B cell (primary cell): Measurements from ENCODE around the gene LCN12. TPM values are rescaled to one million over a fixed set of nuclear protein-coding genes. Genes with fewer than 3 reads are reported as not detected.

Experiments used
- ATAC-seq: fragments of 200-7000 bp; cut with Tn5 transposase; one replicate; pipeline ENCODE4 v1.10.0; 2021; ENCODE audit warnings: low read depth, mild to moderate bottlenecking, moderate number of reproducible peaks, moderate library complexity
- CTCF ChIA-PET: fragments of 350-600 bp; sonication (Branson Sonifier 250); formaldehyde crosslinking; loops from one replicate; lab custom pipeline; 2021; ENCODE audit warnings: antibody characterized with exemption, inconsistent platforms; lab: Charles Lee
- POLR2A ChIA-PET: fragments of 350-600 bp; sonication (Branson Sonifier 250); formaldehyde crosslinking; loops from one replicate; lab custom pipeline; 2021; ENCODE audit warnings: antibody characterized with exemption; lab: Charles Lee
- DNase-seq: peaks from one replicate; pipeline ENCODE4 v3.0.0; 2013
- H2AFZ ChIP-seq: 2 replicates; pipeline ENCODE4 v1.6.1; 2012; ENCODE audit warnings: mild to moderate bottlenecking, low read depth, low read length; ENCODE audit not compliant: insufficient read depth, poor library complexity, severe bottlenecking
- H3K27ac ChIP-seq, 2 donors: 1 replicate in 1 of 2; 2 replicates in 1 of 2; pipeline ENCODE4 v1.5.1; 2012 to 2013; ENCODE audit warnings: low read length in 2 of 2, mild to moderate bottlenecking in 2 of 2, moderate library complexity in 1 of 2
- H3K27me3 ChIP-seq, 4 experiments: fragments of 200-600 bp in 1 of 4; sonication (generic) in 1 of 4; replicated peaks in 1 of 4; 1 replicate in 2 of 4; 2 replicates in 2 of 4; pipeline versions ENCODE4 v1.6.1 to v1.7.0; 2013 to 2016; ENCODE audit warnings: low read length in 3 of 4, mild to moderate bottlenecking in 2 of 4, mixed read lengths in 1 of 4, moderate library complexity in 1 of 4; ENCODE audit not compliant: insufficient read depth in 4 of 4, control insufficient read depth in 3 of 4; ENCODE audit errors: control extremely low read depth in 1 of 4
- H3K36me3 ChIP-seq, 2 experiments: replicated peaks in 1 of 2; 1 replicate in 1 of 2; 2 replicates in 1 of 2; pipeline versions ENCODE4 v1.6.1 to v1.7.1; 2013; ENCODE audit warnings: low read length in 1 of 2; ENCODE audit not compliant: insufficient read depth in 2 of 2, control insufficient read depth in 1 of 2; ENCODE audit errors: control extremely low read depth in 1 of 2, extremely low read depth in 1 of 2
- H3K4me1 ChIP-seq, 2 donors: fragments of 200-600 bp in 1 of 2; sonication (generic) in 1 of 2; 1 replicate in 1 of 2; 2 replicates in 1 of 2; pipeline versions ENCODE4 v1.5.1 to v1.6.1; 2013 to 2017; ENCODE audit warnings: low read length in 2 of 2; ENCODE audit not compliant: control insufficient read depth in 2 of 2, insufficient read depth in 2 of 2
- H3K4me2 ChIP-seq: replicated peaks from 2 replicates; pipeline ENCODE3; 2012; ENCODE audit warnings: mild to moderate bottlenecking, low read depth, low read length; ENCODE audit not compliant: poor library complexity, severe bottlenecking
- H3K4me3 ChIP-seq, 5 experiments: fragments of 200-600 bp in 1 of 5; sonication (generic) in 1 of 5; 1 replicate in 3 of 5; 2 replicates in 2 of 5; pipeline versions ENCODE4 v1.5.1 to v1.7.0; 2011 to 2016; ENCODE audit warnings: low read length in 4 of 5, mild to moderate bottlenecking in 4 of 5, low read depth in 2 of 5, control low read depth in 1 of 5, moderate library complexity in 1 of 5; ENCODE audit not compliant: insufficient read depth in 1 of 5; ENCODE audit errors: control extremely low read depth in 1 of 5, extremely low read depth in 1 of 5
- H3K79me2 ChIP-seq: fragments of 200-600 bp; sonication (generic); one replicate; pipeline ENCODE4 v1.6.0; 2016; ENCODE audit warnings: low read length; ENCODE audit not compliant: control insufficient read depth, insufficient read depth
- H3K9ac ChIP-seq: fragments of 200-600 bp; sonication (generic); 2 replicates; pipeline ENCODE4 v1.6.1; 2017; ENCODE audit warnings: mild to moderate bottlenecking, low read length, moderate library complexity
- H3K9me3 ChIP-seq, 3 donors: one replicate each; pipeline versions ENCODE4 v1.6.1 to v1.7.1; 2013; ENCODE audit warnings: low read length in 2 of 3; ENCODE audit not compliant: control insufficient read depth in 2 of 3, insufficient read depth in 1 of 3; ENCODE audit errors: control extremely low read depth in 1 of 3
- H4K20me1 ChIP-seq: 2 replicates; pipeline ENCODE4 v1.6.0; 2012; ENCODE audit warnings: mild to moderate bottlenecking, low read length; ENCODE audit not compliant: insufficient read depth, control insufficient read depth, poor library complexity, severe bottlenecking
- H3K27ac Mint-ChIP-seq: one replicate; pipeline ENCODE4 v1.8.0; 2021; ENCODE audit warnings: mixed read lengths
- H3K27me3 Mint-ChIP-seq: one replicate; pipeline ENCODE4 v1.8.0; 2021; ENCODE audit warnings: mixed read lengths
- H3K4me1 Mint-ChIP-seq: one replicate; pipeline ENCODE4 v1.8.0; 2021; ENCODE audit warnings: mixed read lengths
- H3K4me3 Mint-ChIP-seq: one replicate; pipeline ENCODE4 v1.8.0; 2021; ENCODE audit warnings: mixed read lengths
- H3K9me3 Mint-ChIP-seq: one replicate; pipeline ENCODE4 v1.8.0; 2022; ENCODE audit warnings: mixed read lengths; ENCODE audit not compliant: insufficient read depth
- CTCF ChIP-seq: fragments of 200-600 bp; IDR thresholded peaks from one replicate; pipeline ENCODE4 v1.8.0; 2022; ENCODE audit warnings: antibody characterized with exemption, mild to moderate bottlenecking
- EZH2 ChIP-seq: IDR thresholded peaks from 2 replicates; pipeline ENCODE4 v1.6.1; 2012; ENCODE audit warnings: borderline replicate concordance, low read depth, mild to moderate bottlenecking, moderate library complexity, low read length; ENCODE audit not compliant: insufficient read depth, poor library complexity, severe bottlenecking
- WGBS: methylation state at CpG from one replicate; pipeline ENCODE4 v1.1.5; 2013; ENCODE audit warnings: missing lambda C conversion rate; ENCODE audit not compliant: insufficient coverage; 5-methylcytosine and 5-hydroxymethylcytosine counted together
- intact Hi-C: fragments of 100-400 bp; cut with micrococcal nuclease; formaldehyde crosslinking; loops from one replicate; pipeline ENCODE4 v1.10.0; 2022
- polyA plus RNA-seq: library from polyadenylated mRNA; depleted of rRNA; stranded (reverse); fragments of >200 nt; gene quantifications from 2 replicates; pipeline ENCODE4 v1.2.3, GENCODE V29; 2012
- total RNA-seq, 2 donors: library from RNA; stranded (reverse); fragments of 120-200 nt in 1 of 2; gene quantifications; 1 replicate in 1 of 2; 2 replicates in 1 of 2; pipeline versions ENCODE4 v1.2.3 to v1.2.4, GENCODE V29; 2013 to 2022

LCN12 gene
- total and polyA plus RNA-seq, 2 donors (not counting 1 experiment from before 2014, with no cell fraction given), result 2.4 to 2.6 TPM

GRCh38 chr9:136988872-136989271, 36.8 kb downstream of the LCN12 start:
- H3K79me2 ChIP-seq, result peaks cover 6% of the 10 kb centered on the region
- Mint-ChIP-seq H3K27me3 (peaks cover 16% of the 10 kb centered on the region), H3K9me3 (no peaks in the 10 kb centered on the region), H3K4me3 (no peak overlapping the region), H3K4me1 (peaks cover 20% of the 10 kb centered on the region), H3K27ac (no peak overlapping the region)
- no peak overlapping the region for H3K4me2 ChIP-seq
- H3K27me3 ChIP-seq, result peaks cover 0 to 30% (median 11%) of the 10 kb centered on the region in 4 experiments
- WGBS, result 88% methylated on average over 3 of the region's 4 CpGs
- peaks cover 11% of the 10 kb centered on the region for H4K20me1 ChIP-seq
- H3K4me1 ChIP-seq, result peaks cover 24 to 28% of the 10 kb centered on the region in 2 donors
- no peak overlapping the region for H2AFZ ChIP-seq
- H3K27ac ChIP-seq, result no peak overlapping the region
- no peak overlapping the region for H3K4me3 ChIP-seq
- no peak for TF ChIP-seq EZH2
- no peak for TF ChIP-seq CTCF
- no peak overlapping the region for H3K9ac ChIP-seq
- H3K9me3 ChIP-seq, result peaks cover 0 to 3% (median 0%) of the 10 kb centered on the region in 3 donors
- intact Hi-C loops, result no loop called here
- H3K36me3 ChIP-seq, result peaks cover 0 to 6% of the 10 kb centered on the region in 2 experiments
- ATAC-seq, result no peak
- ChIA-PET CTCF (interaction anchor here (2.4 kb wide), 1 partner anchor 46 kb away, joined by 12 read pairs; no protein-coding TSS in a partner anchor), POLR2A (interaction anchor here (0.6 kb wide), 1 partner anchor 251 kb away, joined by 7 read pairs; no protein-coding TSS in a partner anchor)
- DNase-seq, result no peak

GRCh38 chr9:136990242-136990911, 38.3 kb downstream of the LCN12 start:
- H2AFZ ChIP-seq, result no peak overlapping the region
- H3K79me2 ChIP-seq, result peaks cover 10% of the 10 kb centered on the region
- peaks cover 0 to 6% of the 10 kb centered on the region in 2 experiments for H3K36me3 ChIP-seq
- POLR2A ChIA-PET, result no interaction called here
- Mint-ChIP-seq H3K9me3 (no peaks in the 10 kb centered on the region), H3K27ac (peak overlapping the region; percentile 78), H3K4me3 (peak overlapping the region; percentile 86), H3K27me3 (peaks cover 13% of the 10 kb centered on the region), H3K4me1 (peaks cover 19% of the 10 kb centered on the region)
- no peak overlapping the region for H3K4me2 ChIP-seq
- peaks cover 0 to 6% (median 0%) of the 10 kb centered on the region in 3 donors for H3K9me3 ChIP-seq
- DNase-seq (no peak), ATAC-seq (no peak)
- peaks cover 0 to 15% (median under 1%) of the 10 kb centered on the region in 4 experiments for H3K27me3 ChIP-seq
- CTCF ChIA-PET, result interaction anchor here (2.1 to 2.3 kb wide), 2 partner anchors 11 to 35 kb away, joined by 6 to 9 read pairs; no protein-coding TSS in a partner anchor
- peaks cover 15 to 23% of the 10 kb centered on the region in 2 donors for H3K4me1 ChIP-seq
- H4K20me1 ChIP-seq, result peaks cover 17% of the 10 kb centered on the region
- H3K9ac ChIP-seq, result no peak overlapping the region
- WGBS, result 90% methylated on average over 10 of the region's 10 CpGs
- H3K4me3 ChIP-seq, result no peak overlapping the region
- no peak for TF ChIP-seq EZH2
- no peak for TF ChIP-seq CTCF
- intact Hi-C loops, result loop anchor here (5.0 kb wide), 1 partner anchor 508 kb away; the partner anchor contains the start of gene SEC16A
- H3K27ac ChIP-seq, result no peak overlapping the region
